ENCODE data around the gene IFNB1.

The IFNB1 gene

GRCh38 chr9:21081999-21082398 is 4.3 kb upstream of the IFNB1 start:
- Histone ChIP-seq H2AK5ac (ENCODE audit: low read length, severe bottlenecking) (no peak overlapping the region), H3K4me1 (ENCODE audit: control insufficient read depth, insufficient read depth, low read depth, low read length) (no peaks in the 10 kb centered on the region), H3K14ac (ENCODE audit: low read length in 2 of 2) (no peak overlapping the region), H3K79me1 (replicated peaks; ENCODE audit: low read length, poor library complexity, severe bottlenecking) (no peaks in the 10 kb centered on the region), H2BK120ac (ENCODE audit: low read depth, low read length) (no peak overlapping the region), H3K27me3 (ENCODE audit: control insufficient read depth in 1 of 2, insufficient read depth in 1 of 2, low read length in 2 of 2) (no peaks in the 10 kb centered on the region), H3K4me2 (ENCODE audit: low read length, poor library complexity, severe bottlenecking) (no peak overlapping the region), H2BK15ac (ENCODE audit: low read depth, poor library complexity, severe bottlenecking) (no peak overlapping the region), H3K4me3 (ENCODE audit: insufficient read depth in 1 of 2, low read depth in 1 of 2, low read length in 2 of 2) (no peak overlapping the region), H3K27ac (ENCODE audit: low read length, poor library complexity, severe bottlenecking) (no peak overlapping the region), H3K9me3 (ENCODE audit: control insufficient read depth, low read length) (peaks cover 25% of the 10 kb centered on the region), H3K4ac (ENCODE audit: low read depth in 1 of 2, low read length in 2 of 2) (no peak overlapping the region), H2AFZ (ENCODE audit: low read depth, low read length) (no peak overlapping the region), H3K23ac (ENCODE audit: low read length in 2 of 2) (no peak overlapping the region), H3K9ac (ENCODE audit: low read length) (no peak overlapping the region), H2BK12ac (ENCODE audit: low read length in 2 of 2) (no peak overlapping the region), H4K91ac (ENCODE audit: low read length) (no peak overlapping the region), H2BK5ac (ENCODE audit: low read depth, low read length, poor library complexity, severe bottlenecking) (no peak overlapping the region), H3K18ac (ENCODE audit: low read depth in 1 of 2, low read length in 2 of 2) (no peak overlapping the region), H3K36me3 (ENCODE audit: control insufficient read depth in 1 of 2, insufficient read depth in 2 of 2, low read depth in 1 of 2, low read length in 2 of 2) (no peaks in the 10 kb centered on the region), H4K8ac (ENCODE audit: low read length) (no peak overlapping the region)
- no peak for DNase-seq
- 100% methylated on average over 2 of the region's 4 CpGs for WGBS

- H2BK5ac ChIP-seq (ENCODE audit: low read depth, low read length, poor library complexity, severe bottlenecking): no peak overlapping the region
- WGBS: 91% methylated on average over 2 of the region's 2 CpGs
- no peak overlapping the region for H3K9ac ChIP-seq (ENCODE audit: low read length)
- no peak overlapping the region for H3K23ac ChIP-seq (ENCODE audit: low read length in 2 of 2)
- no peak overlapping the region for H3K18ac ChIP-seq (ENCODE audit: low read depth in 1 of 2, low read length in 2 of 2)
- DNase-seq: no peak
- H3K27me3 ChIP-seq (ENCODE audit: control insufficient read depth in 1 of 2, insufficient read depth in 1 of 2, low read length in 2 of 2): no peaks in the 10 kb centered on the region
- no peak overlapping the region for H3K4ac ChIP-seq (ENCODE audit: low read depth in 1 of 2, low read length in 2 of 2)
- no peak overlapping the region for H4K8ac ChIP-seq (ENCODE audit: low read length)
- no peaks in the 10 kb centered on the region for H3K4me1 ChIP-seq (ENCODE audit: control insufficient read depth, insufficient read depth, low read depth, low read length)
- H3K36me3 ChIP-seq (ENCODE audit: control insufficient read depth in 1 of 2, insufficient read depth in 2 of 2, low read depth in 1 of 2, low read length in 2 of 2): no peaks in the 10 kb centered on the region
- no peak overlapping the region for H2BK12ac ChIP-seq (ENCODE audit: low read length in 2 of 2)
- no peak overlapping the region for H3K27ac ChIP-seq (ENCODE audit: low read length, poor library complexity, severe bottlenecking)
- H2BK120ac ChIP-seq (ENCODE audit: low read depth, low read length): no peak overlapping the region
- H2BK15ac ChIP-seq (ENCODE audit: low read depth, poor library complexity, severe bottlenecking): no peak overlapping the region
- peaks cover 21% of the 10 kb centered on the region for H3K9me3 ChIP-seq (ENCODE audit: control insufficient read depth, low read length)
- no peak overlapping the region for H3K4me3 ChIP-seq (ENCODE audit: insufficient read depth in 1 of 2, low read depth in 1 of 2, low read length in 2 of 2)
- H3K4me2 ChIP-seq (ENCODE audit: low read length, poor library complexity, severe bottlenecking): no peak overlapping the region
- no peak overlapping the region for H4K91ac ChIP-seq (ENCODE audit: low read length)
- no peak overlapping the region for H3K14ac ChIP-seq (ENCODE audit: low read length in 2 of 2)
- no peaks in the 10 kb centered on the region for H3K79me1 ChIP-seq (replicated peaks; ENCODE audit: low read length, poor library complexity, severe bottlenecking)
- no peak overlapping the region for H2AFZ ChIP-seq (ENCODE audit: low read depth, low read length)
- H2AK5ac ChIP-seq (ENCODE audit: low read length, severe bottlenecking): no peak overlapping the region
Measured at GRCh38 chr9:21081451-21081850, 3.7 kb upstream of the IFNB1 start.

- H3K4me2 ChIP-seq (ENCODE audit: low read length, poor library complexity, severe bottlenecking): no peak overlapping the region
- H3K18ac ChIP-seq (ENCODE audit: low read depth in 1 of 2, low read length in 2 of 2): no peak overlapping the region
- H3K27me3 ChIP-seq (ENCODE audit: control insufficient read depth in 1 of 2, insufficient read depth in 1 of 2, low read length in 2 of 2): no peaks in the 10 kb centered on the region
- H3K4ac ChIP-seq (ENCODE audit: low read depth in 1 of 2, low read length in 2 of 2): no peak overlapping the region
- H3K23ac ChIP-seq (ENCODE audit: low read length in 2 of 2): no peak overlapping the region
- no peak for DNase-seq
- H2BK120ac ChIP-seq (ENCODE audit: low read depth, low read length): no peak overlapping the region
- no peak overlapping the region for H2BK12ac ChIP-seq (ENCODE audit: low read length in 2 of 2)
- no peak overlapping the region for H3K9ac ChIP-seq (ENCODE audit: low read length)
- no peak overlapping the region for H3K27ac ChIP-seq (ENCODE audit: low read length, poor library complexity, severe bottlenecking)
- H3K9me3 ChIP-seq (ENCODE audit: control insufficient read depth, low read length): peaks cover 16% of the 10 kb centered on the region
- WGBS: no CpG with 5 or more reads among the region's 1 CpG
- H2BK15ac ChIP-seq (ENCODE audit: low read depth, poor library complexity, severe bottlenecking): no peak overlapping the region
- H3K79me1 ChIP-seq (replicated peaks; ENCODE audit: low read length, poor library complexity, severe bottlenecking): no peaks in the 10 kb centered on the region
- H2BK5ac ChIP-seq (ENCODE audit: low read depth, low read length, poor library complexity, severe bottlenecking): no peak overlapping the region
- H3K36me3 ChIP-seq (ENCODE audit: control insufficient read depth in 1 of 2, insufficient read depth in 2 of 2, low read depth in 1 of 2, low read length in 2 of 2): no peaks in the 10 kb centered on the region
- no peak overlapping the region for H4K8ac ChIP-seq (ENCODE audit: low read length)
- no peak overlapping the region for H3K4me3 ChIP-seq (ENCODE audit: insufficient read depth in 1 of 2, low read depth in 1 of 2, low read length in 2 of 2)
- H2AK5ac ChIP-seq (ENCODE audit: low read length, severe bottlenecking): no peak overlapping the region
- no peak overlapping the region for H2AFZ ChIP-seq (ENCODE audit: low read depth, low read length)
- H4K91ac ChIP-seq (ENCODE audit: low read length): no peak overlapping the region
- H3K4me1 ChIP-seq (ENCODE audit: control insufficient read depth, insufficient read depth, low read depth, low read length): no peaks in the 10 kb centered on the region
- no peak overlapping the region for H3K14ac ChIP-seq (ENCODE audit: low read length in 2 of 2)
Measured at GRCh38 chr9:21080793-21081192, 3.1 kb upstream of the IFNB1 start.

- Histone ChIP-seq H2AK5ac (ENCODE audit: low read length, severe bottlenecking) (no peak overlapping the region), H2BK12ac (ENCODE audit: low read length in 2 of 2) (no peak overlapping the region)
Measured at GRCh38 chr9:21078702-21079101, 960 bp upstream of the IFNB1 start.

More at GRCh38 chr9:21078702-21079101, 960 bp upstream of the IFNB1 start:
- Histone ChIP-seq H3K27ac (ENCODE audit: low read length, poor library complexity, severe bottlenecking) (no peak overlapping the region), H3K9ac (ENCODE audit: low read length) (no peak overlapping the region), H4K91ac (ENCODE audit: low read length) (no peak overlapping the region), H3K36me3 (ENCODE audit: control insufficient read depth in 1 of 2, insufficient read depth in 2 of 2, low read depth in 1 of 2, low read length in 2 of 2) (no peaks in the 10 kb centered on the region), H3K4me3 (ENCODE audit: insufficient read depth in 1 of 2, low read depth in 1 of 2, low read length in 2 of 2) (no peak overlapping the region), H2AFZ (ENCODE audit: low read depth, low read length) (no peak overlapping the region), H3K18ac (ENCODE audit: low read depth in 1 of 2, low read length in 2 of 2) (no peak overlapping the region), H2BK15ac (ENCODE audit: low read depth, poor library complexity, severe bottlenecking) (no peak overlapping the region), H3K4me2 (ENCODE audit: low read length, poor library complexity, severe bottlenecking) (no peak overlapping the region), H2BK5ac (ENCODE audit: low read depth, low read length, poor library complexity, severe bottlenecking) (no peak overlapping the region), H3K9me3 (ENCODE audit: control insufficient read depth, low read length) (peaks cover 2% of the 10 kb centered on the region), H3K14ac (ENCODE audit: low read length in 2 of 2) (no peak overlapping the region), H3K4ac (ENCODE audit: low read depth in 1 of 2, low read length in 2 of 2) (no peak overlapping the region), H4K8ac (ENCODE audit: low read length) (no peak overlapping the region), H2BK120ac (ENCODE audit: low read depth, low read length) (no peak overlapping the region), H3K23ac (ENCODE audit: low read length in 2 of 2) (no peak overlapping the region), H3K4me1 (ENCODE audit: control insufficient read depth, insufficient read depth, low read depth, low read length) (no peaks in the 10 kb centered on the region), H3K27me3 (ENCODE audit: control insufficient read depth in 1 of 2, insufficient read depth in 1 of 2, low read length in 2 of 2) (no peaks in the 10 kb centered on the region), H3K79me1 (replicated peaks; ENCODE audit: low read length, poor library complexity, severe bottlenecking) (no peaks in the 10 kb centered on the region)
- no CpG with 5 or more reads among the region's 1 CpG for WGBS
- no peak for DNase-seq
